ENCODE results near the gene MARK3.

MARK3 gene

DNA sequence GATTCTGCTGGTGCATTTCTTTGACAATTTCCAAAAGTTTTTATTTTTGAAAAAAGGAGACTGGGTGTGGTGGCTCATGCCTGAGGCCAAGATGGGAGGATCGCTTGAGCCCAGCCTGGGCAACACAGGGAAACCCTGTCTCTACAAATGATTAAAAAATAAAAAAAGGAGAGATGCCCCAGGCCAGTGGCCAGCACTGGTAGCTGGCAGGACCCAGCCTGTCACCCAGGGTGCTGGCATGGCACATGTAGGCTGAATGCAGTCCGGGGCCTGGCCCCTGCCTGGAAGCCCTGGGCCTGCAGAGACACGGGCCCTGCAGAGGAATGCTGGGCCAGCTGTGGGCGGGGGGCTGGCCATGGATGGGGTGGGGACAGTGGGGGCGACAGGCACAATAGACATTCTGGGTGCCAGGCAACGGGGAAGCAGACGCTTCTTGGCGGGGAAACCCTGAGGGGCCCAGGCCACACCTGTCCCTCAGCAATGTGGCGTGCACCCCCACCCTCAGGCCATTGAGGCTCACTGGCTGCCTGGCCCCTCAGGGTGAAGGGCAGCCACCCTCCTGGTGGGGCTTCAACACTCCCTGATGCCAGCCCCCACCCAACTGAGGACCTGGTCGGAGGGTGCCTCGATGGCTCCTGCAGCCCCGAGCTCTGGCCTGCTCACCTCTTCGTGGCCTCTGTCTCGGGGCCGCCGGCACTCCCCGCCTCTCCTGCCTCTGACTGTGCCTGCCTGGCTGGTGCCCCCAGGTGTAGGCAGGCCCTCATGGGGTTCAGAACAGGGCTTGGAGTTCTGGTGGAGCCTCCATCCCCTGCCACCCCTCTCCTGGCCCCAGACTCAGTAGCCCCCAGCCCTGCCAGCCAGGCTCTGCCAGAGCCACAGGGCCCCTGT lies 155.8 kb downstream of the MARK3 start:
- DNase-seq: no peak

DNA sequence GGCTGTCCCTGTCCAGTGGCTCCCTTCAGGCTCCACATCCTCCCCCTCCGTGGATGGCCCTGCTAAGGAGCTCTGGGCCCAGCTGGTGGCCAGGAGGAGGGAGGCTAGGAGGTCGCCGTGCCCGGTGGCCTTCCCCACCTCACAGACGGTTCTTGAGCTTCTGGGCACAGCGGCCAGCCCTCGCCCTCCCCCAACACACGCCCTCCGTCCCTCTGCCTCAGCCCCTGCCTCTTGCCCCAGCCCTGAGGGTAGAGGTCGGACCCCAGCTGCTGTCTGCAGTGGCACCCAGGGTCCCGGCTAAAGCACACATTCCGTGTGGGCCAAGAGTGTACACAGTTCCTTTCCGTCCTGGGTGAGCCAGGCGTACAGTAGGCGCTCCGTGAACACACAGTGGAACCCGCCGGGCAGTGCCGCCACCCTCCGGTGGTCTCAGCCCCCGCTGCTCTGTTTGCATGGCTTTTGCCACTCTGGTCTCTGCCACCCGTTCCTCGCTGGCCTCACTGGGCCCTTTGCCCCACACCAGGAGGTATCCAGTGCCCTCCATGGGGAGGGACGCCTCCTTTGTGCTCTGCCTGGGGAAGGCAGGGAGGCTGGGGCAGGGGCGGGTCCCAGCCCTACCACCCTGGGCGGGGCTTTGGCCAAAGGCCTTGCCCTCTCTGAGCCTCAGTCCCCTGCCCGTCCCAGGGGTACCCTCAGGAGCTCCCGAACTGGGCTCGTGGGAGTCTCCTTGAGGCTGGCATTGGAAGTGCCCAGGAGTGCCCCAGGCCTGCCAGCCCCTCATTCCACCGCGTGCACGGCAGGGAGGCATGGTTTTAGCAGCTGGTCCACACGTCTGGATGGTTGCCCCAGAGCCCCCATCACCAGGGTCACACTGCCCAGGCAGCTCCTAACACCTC lies 156.7 kb downstream of the MARK3 start:
- DNase-seq: no peak

DNA sequence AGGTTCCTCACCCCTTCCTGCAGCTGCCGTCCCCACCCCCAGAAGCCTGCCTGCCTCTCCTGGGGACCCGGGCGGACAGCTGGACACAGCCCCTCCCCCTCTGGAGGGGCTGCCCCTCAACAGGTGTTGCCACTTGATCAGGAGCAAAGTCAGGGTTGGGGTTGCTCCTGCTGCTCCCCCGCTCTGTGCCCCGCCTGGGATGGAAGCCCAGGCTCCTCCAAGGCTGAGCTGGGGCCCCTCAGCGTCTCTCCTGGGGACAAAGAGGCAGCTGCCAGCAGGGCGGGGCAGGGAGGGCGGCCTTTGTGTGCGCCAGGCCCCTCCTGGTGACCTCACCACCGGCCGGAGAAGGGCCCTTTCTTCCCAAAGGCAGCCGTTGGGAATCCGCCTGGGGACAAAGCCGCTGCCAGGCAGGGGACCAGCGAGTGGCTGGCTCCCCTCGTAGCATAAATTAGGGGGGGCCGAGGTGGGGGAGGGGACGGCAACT lies 157.4 kb downstream of the MARK3 start:
- no peak for DNase-seq

DNA sequence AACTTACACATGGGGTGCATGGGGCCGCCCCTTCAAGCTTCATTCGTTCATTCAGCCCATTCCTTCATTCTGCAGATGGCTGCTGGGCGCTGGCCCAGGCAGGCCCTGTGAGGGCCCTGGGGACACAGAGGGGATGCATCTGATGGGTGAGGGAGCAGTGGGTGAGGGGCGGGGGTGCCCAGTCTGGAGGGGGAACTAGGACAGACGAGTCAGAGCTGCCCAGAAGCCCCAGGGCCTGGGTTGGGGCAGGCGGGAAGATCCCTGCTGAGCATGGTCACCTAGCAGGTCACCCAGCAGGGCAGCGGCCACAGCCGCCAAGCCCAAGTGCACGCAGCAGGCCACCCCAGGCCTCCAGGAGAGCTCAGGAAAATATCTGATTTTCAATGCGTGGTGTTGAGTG lies 157.9 kb downstream of the MARK3 start:
- no peak for DNase-seq

DNA sequence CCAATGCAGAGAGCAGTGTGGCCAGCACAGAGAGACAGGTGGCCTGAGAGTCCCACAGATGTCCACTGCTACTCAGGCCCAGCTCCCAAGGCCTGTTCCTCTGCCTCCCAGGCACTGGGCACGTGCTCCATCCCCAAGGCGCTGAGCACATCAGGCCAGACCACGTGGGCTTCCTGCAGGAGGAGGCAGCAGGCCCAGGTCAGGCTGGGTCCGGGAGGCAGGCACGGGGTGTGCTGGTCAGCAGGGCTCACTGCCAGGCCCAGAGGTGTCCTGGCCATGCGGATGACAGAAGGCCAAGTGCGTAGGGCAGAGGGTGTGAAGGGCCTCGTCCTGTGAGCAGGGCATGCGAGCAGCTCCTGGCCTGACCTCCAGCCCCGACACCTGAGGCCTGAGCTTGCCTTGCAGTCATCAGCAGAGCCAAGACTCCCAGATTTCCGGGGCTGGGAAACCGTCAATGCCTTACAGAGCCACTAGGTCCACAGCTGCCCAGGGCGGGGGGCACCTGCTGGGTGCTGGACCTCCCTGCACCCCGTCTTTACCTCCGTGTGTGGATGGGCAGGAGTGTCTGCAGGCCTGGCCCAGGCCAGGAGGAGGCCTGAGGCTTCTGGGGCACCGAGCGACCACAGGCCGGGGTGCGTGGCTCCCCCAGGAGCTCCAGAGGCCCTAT lies 158.6 kb downstream of the MARK3 start:
- no peak for DNase-seq

DNA sequence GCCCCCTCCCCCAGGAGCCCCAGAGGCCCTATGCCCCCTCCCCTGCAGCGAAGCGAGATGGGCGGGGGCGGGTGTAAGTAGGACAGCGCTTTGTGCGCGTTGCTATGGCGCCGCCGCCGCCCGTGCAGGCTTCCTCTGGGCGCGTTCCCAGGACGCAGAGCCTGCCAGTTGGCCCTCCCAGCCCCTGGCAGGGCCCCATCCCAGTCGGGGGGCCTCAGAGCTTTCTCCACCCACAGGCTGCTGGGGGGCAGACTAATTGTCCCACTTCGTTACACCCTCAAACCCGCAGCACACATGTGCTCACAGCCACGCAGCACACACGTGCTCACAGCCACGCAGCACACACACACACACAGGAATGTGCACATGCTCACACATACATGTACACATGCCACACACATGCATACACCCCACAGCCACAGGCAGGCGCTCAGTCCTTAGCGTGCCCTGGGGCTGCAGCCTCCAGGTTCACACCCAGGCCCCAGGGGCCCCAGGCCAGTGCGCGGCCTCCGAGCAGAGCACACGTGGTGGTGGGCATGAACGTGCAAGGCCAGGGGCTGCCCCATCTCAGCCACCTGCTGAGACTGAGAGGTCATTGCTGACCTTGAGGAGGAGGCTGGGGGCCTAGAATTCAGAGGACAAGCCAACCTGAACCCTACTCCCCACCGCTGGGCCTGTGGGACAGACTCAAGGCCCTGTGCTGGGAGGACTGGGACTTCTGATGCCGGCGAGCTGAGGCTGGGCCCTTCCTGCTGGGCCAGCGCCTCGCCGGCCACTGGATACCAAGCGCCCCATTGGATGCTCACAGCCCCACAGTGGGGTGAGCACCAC lies 159.4 kb downstream of the MARK3 start:
- no peak for DNase-seq

DNA sequence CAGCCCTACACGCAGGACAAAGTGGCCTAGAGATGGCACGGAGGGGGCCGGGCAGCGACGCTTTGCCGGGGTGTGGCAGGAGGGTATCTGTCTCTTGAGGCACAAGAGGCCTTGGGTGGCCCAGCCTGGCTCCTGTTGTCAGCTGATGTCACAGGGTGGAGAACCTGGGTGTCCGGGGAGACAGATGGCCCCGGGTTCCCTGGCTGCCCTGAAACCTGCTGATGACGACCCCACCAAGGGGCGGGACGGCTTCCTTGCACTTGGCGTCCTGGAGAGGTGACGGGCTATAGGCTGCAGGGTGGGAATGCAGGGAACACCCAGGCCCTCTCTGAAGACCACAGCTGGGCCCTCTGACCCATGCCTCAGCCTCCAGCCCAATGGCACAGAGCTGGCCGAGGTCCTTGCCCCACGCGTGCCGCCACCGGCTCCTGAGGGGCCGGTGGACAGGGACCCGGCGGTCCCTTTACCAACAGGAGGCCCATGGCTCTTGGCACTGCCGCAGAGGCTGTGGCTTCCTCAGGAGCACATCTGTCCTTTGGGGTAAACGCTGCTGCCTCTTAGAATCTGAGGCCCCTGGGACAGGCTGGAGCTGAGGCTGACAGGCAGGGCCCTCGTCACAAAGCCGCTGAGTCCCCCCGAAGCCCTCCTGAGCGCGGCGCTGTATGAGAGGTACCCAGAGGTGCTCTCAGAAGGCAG lies 160.2 kb downstream of the MARK3 start:
- DNase-seq: no peak

DNA sequence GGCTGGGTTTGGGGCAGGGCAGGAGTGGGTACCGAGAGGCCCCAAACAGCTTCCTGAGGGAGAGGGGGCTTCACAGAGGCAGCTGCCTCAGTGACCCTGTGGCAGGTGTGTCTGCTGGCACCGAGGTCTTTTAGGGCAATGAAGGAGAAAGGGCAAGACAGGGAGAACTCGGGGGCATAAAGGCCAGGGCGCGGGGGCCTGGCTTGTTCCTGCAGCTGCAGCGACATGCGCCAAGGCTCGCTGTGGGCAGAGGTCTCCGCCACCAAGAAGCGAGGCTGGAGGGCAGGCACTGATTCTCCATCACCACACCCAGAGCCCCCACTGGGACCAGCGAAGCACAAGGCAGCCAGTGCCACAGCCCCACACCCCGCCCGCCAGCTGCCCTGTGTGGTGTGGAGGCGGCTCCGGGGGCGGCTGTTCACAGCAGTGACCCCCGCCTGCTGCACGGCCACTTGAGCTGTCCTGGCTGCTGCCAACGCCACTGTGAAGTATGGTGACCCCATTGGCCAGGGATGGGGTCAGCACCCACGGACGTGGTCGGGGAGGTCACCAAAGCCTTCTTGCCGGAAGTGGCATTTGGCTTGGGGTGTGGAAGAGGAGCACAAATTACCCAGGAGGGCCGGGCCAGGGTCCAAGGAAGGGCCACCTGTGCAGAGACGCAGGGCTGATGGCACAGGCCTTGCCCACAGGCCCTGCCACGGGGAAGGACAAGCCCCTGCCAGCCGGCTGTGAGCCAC lies 160.9 kb downstream of the MARK3 start:
- no peak for DNase-seq

DNA sequence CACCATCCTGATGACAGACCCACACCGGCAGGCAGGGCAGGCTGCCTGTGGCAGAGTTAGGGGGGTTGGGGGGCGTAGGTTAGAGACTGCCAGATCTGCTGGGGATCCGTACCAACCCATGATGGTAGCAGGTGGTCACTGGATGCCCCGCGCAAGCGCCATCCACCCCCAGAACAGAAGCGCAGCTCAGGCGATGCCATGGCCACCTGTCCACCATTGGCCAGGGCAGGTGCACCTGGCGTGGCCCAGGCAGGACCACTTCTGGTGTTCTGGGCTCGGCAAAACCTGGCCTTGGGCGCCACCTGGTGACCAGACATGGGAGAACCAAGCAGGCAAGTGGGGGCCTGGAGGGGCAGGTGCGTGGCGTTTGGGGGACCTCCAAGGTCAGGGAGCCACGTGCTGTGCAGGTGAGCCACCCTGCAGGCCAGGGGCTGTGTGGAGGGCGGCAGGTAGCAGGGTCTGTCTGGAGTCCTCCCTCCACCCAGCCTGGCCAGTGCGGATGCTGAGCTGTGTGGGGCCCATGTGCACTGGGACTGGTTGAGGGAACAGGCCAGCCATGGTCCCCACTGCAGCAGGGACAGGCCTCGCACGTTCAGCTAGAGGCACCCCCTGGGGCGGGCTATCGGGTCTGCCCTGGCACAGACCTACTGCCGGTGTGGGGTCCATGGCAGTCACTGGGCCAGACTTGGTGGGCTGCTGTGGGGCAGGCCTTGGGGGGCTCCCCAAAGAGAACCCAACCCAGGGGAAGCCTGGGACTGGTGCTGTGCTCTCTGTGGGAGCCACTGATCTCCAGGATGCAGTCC lies 161.6 kb downstream of the MARK3 start:
- peak; percentile 46 for DNase-seq

DNA sequence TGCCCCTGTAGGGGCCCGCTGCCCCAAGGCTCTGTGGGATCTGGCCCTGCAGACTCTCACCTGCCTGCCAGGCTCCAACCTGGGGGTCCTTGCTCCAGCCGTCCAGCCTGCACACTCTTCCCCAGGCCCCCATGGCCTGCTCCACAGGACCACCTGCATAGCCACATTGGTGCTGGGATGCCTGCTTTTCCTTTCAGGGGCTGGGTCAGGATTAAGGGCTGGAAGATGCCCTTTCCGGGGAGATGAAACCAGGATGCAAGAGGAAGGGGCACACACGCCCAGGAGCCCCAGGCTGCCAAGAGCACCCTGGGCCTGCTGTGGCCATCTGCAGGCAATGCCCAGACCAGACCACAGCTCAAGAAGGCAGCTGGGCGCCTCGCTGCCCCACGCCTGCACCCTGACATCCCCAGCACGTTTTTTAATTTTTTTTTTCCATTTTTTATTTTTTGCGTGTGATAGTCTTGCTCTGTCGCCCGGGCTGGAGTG lies 162.3 kb downstream of the MARK3 start:
- no peak for DNase-seq

DNA sequence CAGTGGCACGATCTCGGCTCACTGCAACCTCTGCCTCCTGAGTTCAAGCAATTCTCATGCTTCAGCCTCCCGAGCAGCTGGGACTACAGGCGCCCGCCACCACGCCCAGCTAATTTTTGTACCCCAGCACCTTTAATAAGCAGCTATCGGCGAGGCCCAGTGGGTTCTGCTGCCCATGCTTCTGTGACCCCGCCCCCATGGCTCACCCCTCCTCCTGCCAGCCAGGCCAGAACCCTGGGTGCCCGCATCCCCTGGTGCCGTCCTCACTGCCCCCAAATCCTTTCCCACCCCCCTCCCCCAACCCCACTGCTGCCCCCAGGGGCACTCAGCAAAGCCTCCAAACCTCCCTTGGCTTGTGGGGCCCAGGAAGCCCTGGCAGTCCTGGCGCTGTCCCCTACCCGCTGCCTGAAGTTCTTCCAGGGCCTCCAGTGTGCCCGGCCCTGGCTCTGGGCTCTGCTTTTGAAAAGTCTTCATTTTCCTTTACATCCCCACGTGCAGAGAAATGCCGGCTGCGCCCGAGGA lies 162.8 kb downstream of the MARK3 start:
- no peak for DNase-seq

DNA sequence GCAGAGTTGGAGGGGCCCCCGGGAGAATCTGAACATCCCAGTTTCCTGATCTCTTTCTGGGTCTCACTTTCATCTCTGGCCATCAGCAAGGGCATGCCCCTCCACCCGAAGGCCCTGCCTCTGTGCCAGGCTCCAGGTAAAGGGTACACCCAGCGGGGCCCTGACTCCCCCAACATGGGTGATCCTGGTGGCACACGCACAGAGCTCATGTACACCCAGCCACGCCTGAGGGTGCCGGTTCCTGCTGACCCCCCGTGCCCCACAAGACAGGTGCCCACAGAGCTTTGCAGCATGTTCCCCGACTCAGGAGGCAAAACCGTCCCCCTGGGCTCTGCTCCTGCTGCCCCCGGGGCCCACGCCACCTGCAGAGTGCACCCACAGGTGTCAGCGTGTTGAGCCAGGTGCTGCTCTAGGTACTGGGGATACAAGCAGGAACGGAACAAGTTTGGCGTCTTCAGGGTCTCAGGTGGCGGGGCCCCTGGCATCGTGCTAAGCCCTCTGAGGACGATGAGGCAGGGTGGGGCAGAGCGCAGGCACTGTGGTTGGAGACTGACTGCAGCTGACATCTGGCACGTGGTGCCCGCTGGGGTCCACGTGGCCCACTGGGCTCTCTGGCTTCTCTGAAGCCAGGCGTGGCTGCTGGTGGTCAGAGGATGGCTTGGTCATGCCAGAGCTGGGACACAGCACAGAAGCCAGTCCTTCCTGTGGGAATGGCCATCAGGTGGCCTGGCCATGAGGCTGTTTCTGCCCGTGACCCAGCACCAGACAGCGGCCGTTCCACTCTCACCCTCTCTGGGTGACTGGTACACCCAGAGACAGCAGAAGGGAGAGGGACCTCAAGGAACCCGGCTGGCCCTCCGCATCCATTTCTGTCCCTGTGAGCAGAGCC lies 163.5 kb downstream of the MARK3 start:
- DNase-seq: no peak

DNA sequence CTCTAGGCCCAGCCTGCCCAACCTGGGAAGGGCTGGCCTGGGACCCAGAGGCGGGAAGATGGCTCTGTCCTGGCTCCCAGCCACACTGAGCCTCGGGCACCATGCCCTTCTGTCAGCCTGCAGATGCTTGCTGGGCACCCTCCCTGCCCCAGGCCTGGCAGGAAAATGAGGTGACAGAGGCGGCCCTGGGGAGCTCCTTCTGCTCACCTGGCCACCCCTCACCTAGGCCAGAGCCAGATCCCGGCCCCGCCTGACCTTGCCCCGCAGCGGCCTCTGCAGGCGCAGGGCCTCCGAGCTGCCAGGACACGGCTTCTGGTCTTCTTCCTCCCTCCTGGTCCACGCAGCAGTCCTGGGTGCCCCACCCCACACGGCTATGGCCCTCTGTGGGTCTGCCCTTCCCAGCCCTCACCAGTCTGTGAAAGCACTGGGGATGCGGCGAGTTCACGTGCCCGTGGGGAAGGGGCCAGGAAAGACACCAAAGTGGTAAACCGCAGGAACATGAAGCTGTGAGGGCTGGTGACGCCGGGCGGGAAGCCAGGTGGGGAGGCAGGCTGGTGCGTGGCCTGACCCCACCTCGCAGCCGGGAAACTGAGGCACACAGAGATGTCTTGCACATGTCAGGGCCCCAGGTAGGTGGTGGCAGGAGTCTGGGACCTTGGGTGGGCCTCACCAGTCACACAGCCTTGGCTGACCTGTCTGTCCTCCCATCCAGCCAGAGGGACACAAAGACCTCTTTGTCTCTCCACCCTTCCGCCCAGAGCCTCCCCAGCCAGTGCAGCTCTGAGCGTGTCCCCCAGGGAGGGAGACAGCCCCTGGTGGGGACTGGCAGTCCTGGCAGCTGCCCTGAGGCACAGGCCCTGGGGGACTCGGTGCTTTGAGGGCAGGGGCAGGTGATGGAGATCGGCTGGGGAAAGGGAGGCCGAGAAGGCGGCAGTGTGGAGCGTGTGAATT lies 164.4 kb downstream of the MARK3 start:
- no peak for DNase-seq

DNA sequence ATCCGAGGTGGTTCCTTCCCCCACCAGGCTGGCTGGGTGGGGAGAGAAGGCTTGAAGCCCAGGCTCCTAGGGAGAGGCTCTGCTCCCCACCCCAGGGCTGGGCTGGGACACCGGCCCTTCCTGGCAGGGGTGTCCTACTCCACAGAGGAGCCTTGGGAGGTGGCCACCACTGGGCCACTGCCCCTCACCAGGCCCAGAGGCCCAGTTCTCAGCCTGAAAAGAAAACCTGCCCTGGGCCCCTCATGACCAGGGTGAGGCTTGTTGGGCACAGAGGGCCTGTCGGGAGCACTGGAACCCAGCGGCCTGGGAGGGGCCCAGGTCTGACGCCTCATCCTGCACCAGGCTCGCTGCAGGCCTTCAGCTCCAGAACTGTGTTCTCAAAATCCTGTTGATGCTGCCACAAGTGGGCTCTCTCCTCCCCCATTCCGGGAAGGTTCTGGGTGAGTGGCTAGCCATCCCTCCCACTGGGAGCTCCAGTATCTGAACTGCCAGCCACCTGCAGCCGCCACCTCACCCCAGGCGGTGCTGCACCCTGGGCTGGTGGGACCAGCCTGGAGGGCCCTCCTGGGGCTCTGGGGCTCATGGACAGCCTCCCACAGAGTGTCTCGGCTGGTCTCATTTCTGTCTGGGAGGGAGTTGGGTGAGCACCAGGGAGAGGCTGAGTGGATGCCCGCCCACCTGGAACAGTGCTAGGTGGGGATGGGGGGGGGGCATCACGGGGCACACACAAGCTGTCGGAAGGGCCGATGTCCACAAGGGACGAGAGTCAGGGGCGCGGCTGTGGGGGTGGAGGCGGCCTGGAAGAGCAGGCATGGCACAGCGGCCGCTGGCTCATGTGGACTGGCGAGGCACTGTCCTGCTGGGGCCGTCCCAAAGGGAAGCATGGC lies 165.5 kb downstream of the MARK3 start:
- no peak for DNase-seq

DNA sequence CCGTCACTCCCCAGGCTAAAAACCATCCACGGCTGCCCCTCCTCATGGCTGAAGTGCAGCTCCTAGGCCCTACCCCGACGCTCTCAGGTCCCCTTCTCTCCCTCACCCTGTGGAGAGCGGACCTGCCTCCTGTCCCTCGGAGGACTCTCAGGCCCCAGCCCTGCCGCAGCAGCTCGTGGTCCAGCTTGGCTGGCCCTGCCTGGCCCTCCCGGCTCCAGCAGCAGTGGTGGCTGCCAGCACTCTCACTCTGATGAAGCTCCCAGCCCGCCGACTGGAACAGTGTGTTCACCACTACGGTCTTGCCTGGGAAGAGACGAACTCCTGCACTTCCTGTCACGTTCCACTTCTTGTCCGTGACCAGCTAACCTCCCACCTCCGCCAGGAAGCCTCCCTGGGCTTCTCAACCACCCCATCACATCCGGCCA lies 166.1 kb downstream of the MARK3 start:
- no peak for DNase-seq
